HCT116 (cell line): Measurements from ENCODE around the gene ANKS1A. TPM values are rescaled to one million over a fixed set of nuclear protein-coding genes. Genes with fewer than 3 reads are reported as not detected.
A peak's percentile ranks its signal among the peaks of the same experiment; 100 is the strongest.

Experiments
- ATAC-seq: fragments of 200-7000 bp; cut with Tn5 transposase; 2 replicates; pipeline ENCODE4 v1.9.1; 2020; ENCODE audit warnings: mild to moderate bottlenecking, moderate library complexity
- BruUV-seq: library from RNA; stranded (reverse); fragments of 400-500 nt; replicated peaks from 2 replicates; lab custom pipeline; 2021; lab: Mats Ljungman, UMichigan
- CTCF ChIA-PET: fragments of 300-600 bp; sonication (Branson Sonifier 250); formaldehyde crosslinking; loops from one replicate; lab custom pipeline; 2021; ENCODE audit warnings: antibody characterized with exemption; lab: Charles Lee
- POLR2A ChIA-PET: fragments of 300-600, 350-600 bp; sonication (Branson Sonifier 250); formaldehyde crosslinking; loops from one replicate; lab custom pipeline; 2021; ENCODE audit warnings: antibody characterized with exemption; lab: Charles Lee
- RAD21 ChIA-PET, 2 experiments: fragments of 300-600 bp; sonication (Branson Sonifier 250); formaldehyde crosslinking; loops; one replicate each; lab custom pipeline; 2023; ENCODE audit warnings: low total read pairs in 2 of 2; ENCODE audit not compliant: uncharacterized antibody in 2 of 2, unreplicated experiment in 2 of 2, low non-redundant PET in 1 of 2; lab: Charles Lee
- DNase-seq: peaks from one replicate; pipeline ENCODE4 v3.0.0-alpha.2; 2010; ENCODE audit warnings: low read depth, low spot score
- H2AFZ ChIP-seq: fragments of 200-600 bp; shearing (Covaris generic), sonication (generic); 2 replicates; pipeline ENCODE4 v1.6.1; 2017; ENCODE audit warnings: low read depth, mixed run types, mixed read lengths, antibody characterized with exemption, low read length; ENCODE audit not compliant: poor library complexity, severe bottlenecking
- H3K27ac ChIP-seq: 2 replicates; pipeline ENCODE4 v1.5.1; 2012; ENCODE audit warnings: low read depth, low read length
- H3K27me3 ChIP-seq: fragments of 200-600 bp; sonication (generic); 2 replicates; pipeline ENCODE4 v1.6.1; 2016; ENCODE audit warnings: mixed run types, low read length, mixed read lengths; ENCODE audit not compliant: insufficient read depth
- H3K36me3 ChIP-seq, 2 experiments: fragments of 200-500 bp in 1 of 2; fragments of 200-600 bp in 1 of 2; sonication (Bioruptor generic) in 1 of 2; sonication (generic) in 1 of 2; 2 replicates each; pipeline versions ENCODE4 v1.5.1 to v1.6.1; 2014 to 2016; ENCODE audit warnings: low read length in 2 of 2, inconsistent platforms in 1 of 2, mixed read lengths in 1 of 2, mixed run types in 1 of 2; ENCODE audit not compliant: insufficient read depth in 2 of 2, control insufficient read depth in 1 of 2
- H3K4me1 ChIP-seq, 2 experiments: fragments of 200-600 bp in 1 of 2; sonication (generic) in 1 of 2; 2 replicates each; pipeline versions ENCODE4 v1.5.1 to v1.6.1; 2012 to 2017; ENCODE audit warnings: low read length in 2 of 2, inconsistent platforms in 1 of 2, mild to moderate bottlenecking in 1 of 2, mixed read lengths in 1 of 2, mixed run types in 1 of 2, moderate library complexity in 1 of 2; ENCODE audit not compliant: insufficient read depth in 2 of 2, control insufficient read depth in 1 of 2
- H3K4me2 ChIP-seq: fragments of 200-600 bp; sonication (generic); 2 replicates; pipeline ENCODE4 v1.6.1; 2017; ENCODE audit warnings: mixed run types, low read length, mixed read lengths
- H3K4me3 ChIP-seq, 2 experiments: fragments of 200-600 bp in 1 of 2; sonication (generic) in 1 of 2; replicated peaks in 1 of 2; 2 replicates each; pipeline ENCODE4 v1.5.1; 2011 to 2016; ENCODE audit warnings: low read length in 2 of 2, control low read depth in 1 of 2, low read depth in 1 of 2, mild to moderate bottlenecking in 1 of 2, mixed read lengths in 1 of 2, mixed run types in 1 of 2
- H3K79me2 ChIP-seq: fragments of 200-600 bp; sonication (generic); 2 replicates; pipeline ENCODE4 v1.6.1; 2017; ENCODE audit warnings: mild to moderate bottlenecking, mixed run types, low read length, moderate library complexity, mixed read lengths; ENCODE audit not compliant: insufficient read depth
- H3K9ac ChIP-seq: fragments of 200-600 bp; sonication (generic); 2 replicates; pipeline ENCODE4 v1.6.1; 2016; ENCODE audit warnings: low read length, mixed read lengths
- H3K9me2 ChIP-seq: fragments of 200-600 bp; sonication (generic), shearing (Covaris generic); 2 replicates; pipeline ENCODE4 v1.6.1; 2017; ENCODE audit warnings: mixed run types, mild to moderate bottlenecking, moderate library complexity; ENCODE audit not compliant: insufficient read depth
- H3K9me3 ChIP-seq, 2 experiments: fragments of 200-500 bp in 1 of 2; fragments of 200-600 bp in 1 of 2; sonication (Bioruptor generic) in 1 of 2; sonication (generic) in 1 of 2; 2 replicates each; pipeline ENCODE4 v1.6.1; 2014 to 2017; ENCODE audit warnings: low read length in 2 of 2, mixed read lengths in 2 of 2, inconsistent platforms in 1 of 2, low read depth in 1 of 2, mild to moderate bottlenecking in 1 of 2, mixed run types in 1 of 2, moderate library complexity in 1 of 2; ENCODE audit not compliant: control insufficient read depth in 1 of 2, insufficient read depth in 1 of 2
- H4K20me1 ChIP-seq: fragments of 200-600 bp; sonication (generic), shearing (Covaris generic); 2 replicates; pipeline ENCODE4 v1.6.1; 2017; ENCODE audit warnings: mixed run types, mild to moderate bottlenecking, moderate library complexity; ENCODE audit not compliant: insufficient read depth
- CBX3 ChIP-seq: IDR thresholded peaks from 2 replicates; pipeline ENCODE4 v1.6.1; 2012; ENCODE audit warnings: low read depth
- CTCF ChIP-seq, 3 experiments: fragments of 200-600 bp in 1 of 3; sonication (generic) in 1 of 3; IDR thresholded peaks in 2 of 3; conservative IDR thresholded peaks in 1 of 3; 2 replicates each; pipeline ENCODE4 v1.5.1; 2012 to 2017; ENCODE audit warnings: low read depth in 2 of 3, low read length in 2 of 3, antibody characterized with exemption in 1 of 3, borderline replicate concordance in 1 of 3, control low read depth in 1 of 3, mild to moderate bottlenecking in 1 of 3, mixed read lengths in 1 of 3, mixed run types in 1 of 3, moderate library complexity in 1 of 3; ENCODE audit not compliant: insufficient read depth in 1 of 3
- ELF1 ChIP-seq: IDR thresholded peaks from 2 replicates; pipeline ENCODE4 v1.6.1; 2012; ENCODE audit warnings: low read depth, borderline replicate concordance
- EZH2 ChIP-seq: fragments of 200-600 bp; sonication (generic); IDR thresholded peaks from 2 replicates; pipeline ENCODE4 v1.6.1; 2017; ENCODE audit warnings: antibody characterized with exemption, mixed run types
- POLR2A ChIP-seq: IDR thresholded peaks from 2 replicates; pipeline ENCODE4 v1.7.0; 2011; ENCODE audit warnings: borderline replicate concordance; ENCODE audit not compliant: insufficient read depth, insufficient read length; ENCODE audit errors: extremely low read depth
- RAD21 ChIP-seq: IDR thresholded peaks from 2 replicates; pipeline ENCODE4 v1.6.1; 2012; ENCODE audit warnings: low read depth, mild to moderate bottlenecking
- REST ChIP-seq: IDR thresholded peaks from 2 replicates; pipeline ENCODE4 v1.6.1; 2012; ENCODE audit warnings: low read depth
- YY1 ChIP-seq: IDR thresholded peaks from 2 replicates; pipeline ENCODE4 v1.6.1; 2011; ENCODE audit warnings: low read length, low read depth, moderate library complexity, mild to moderate bottlenecking; ENCODE audit not compliant: insufficient replicate concordance; ENCODE audit errors: extremely low read depth
- intact Hi-C: fragments of 100-400 bp; cut with micrococcal nuclease; formaldehyde crosslinking; loops from 2 replicates; pipeline ENCODE4 v1.10.0; 2022
- total RNA-seq: library from RNA; stranded (reverse); gene quantifications from one replicate; pipeline ENCODE4 v1.2.1, GENCODE V29; 2021; ENCODE audit not compliant: unreplicated experiment
- TF ChIP-seq, protein P1 (sequence below): IDR thresholded peaks from 2 replicates; pipeline ENCODE4 v1.6.1; 2012

ANKS1A gene
- total RNA-seq, 1 experiment from 2014 or later = 20.6 TPM

DNA sequence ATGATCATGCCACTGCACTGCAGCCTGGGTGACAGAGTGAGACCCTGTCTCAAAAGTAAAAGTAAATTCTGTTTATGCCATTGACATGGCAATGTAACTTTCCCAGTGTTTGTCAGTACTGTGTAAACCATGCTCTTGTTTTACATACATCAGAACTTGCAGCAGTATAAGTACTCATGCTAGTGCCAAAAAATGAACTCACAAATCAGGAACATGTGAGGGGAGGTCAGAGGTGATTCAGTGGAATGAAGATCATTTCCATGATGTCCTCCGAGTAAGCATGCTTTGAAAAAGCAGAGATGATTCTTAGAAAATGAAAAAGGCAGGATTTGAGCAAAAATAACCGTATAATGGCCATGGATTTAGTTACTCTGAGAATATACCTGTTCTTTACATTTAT lies 81.9 kb downstream of the ANKS1A start (continued):
- TF ChIP-seq REST (no peak), POLR2A (no peak), CBX3 (no peak)

- TF ChIP-seq ELF1 (no peak), EZH2 (no peak), POLR2A (no peak), CTCF (IDR thresholded peaks at IDR 0.05 in 2 of 3, conservative IDR thresholded peaks at IDR 0.05 in 1 of 3; ENCODE audit: borderline replicate concordance in 1 of 3, insufficient read depth in 1 of 3, low read depth in 2 of 3, low read length in 2 of 3) (peak in 2 of 3 experiments; percentile 14 to 20; a peak in 1 of 6 replicates), RAD21 (peak; percentile 25; the same call in 1 of the 2 replicates), YY1 (no peak)
- TF ChIP-seq, protein P1, sequence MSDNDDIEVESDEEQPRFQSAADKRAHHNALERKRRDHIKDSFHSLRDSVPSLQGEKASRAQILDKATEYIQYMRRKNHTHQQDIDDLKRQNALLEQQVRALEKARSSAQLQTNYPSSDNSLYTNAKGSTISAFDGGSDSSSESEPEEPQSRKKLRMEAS = no peak
- TF ChIP-seq, all 23 proteins: peak for 2
- BruUV-seq = no TSS peak
- no peaks in the 10 kb centered on the region for H4K20me1 ChIP-seq
- no peak overlapping the region for H3K4me3 ChIP-seq
- intact Hi-C loops = no loop called here
- H3K9ac ChIP-seq = no peak overlapping the region
- RAD21 ChIA-PET = no interaction called here
- ATAC-seq = no peak
- no peaks in the 10 kb centered on the region for H3K9me2 ChIP-seq
- H3K4me1 ChIP-seq = no peaks in the 10 kb centered on the region
- CTCF ChIA-PET = interaction anchor here (0.9 kb wide), 1 partner anchor 514 kb away, joined by 4 read pairs; no protein-coding TSS in a partner anchor
- no peak overlapping the region for H3K27ac ChIP-seq
- H2AFZ ChIP-seq = no peak overlapping the region
- H3K4me2 ChIP-seq = no peak overlapping the region
- POLR2A ChIA-PET = no interaction called here
- DNase-seq = no peak
- no peaks in the 10 kb centered on the region for H3K27me3 ChIP-seq
- no peaks in the 10 kb centered on the region for H3K79me2 ChIP-seq
- H3K9me3 ChIP-seq = no peaks in the 10 kb centered on the region
- peaks cover 5 to 6% of the 10 kb centered on the region in 2 experiments; a peak in 2 of 4 replicates for H3K36me3 ChIP-seq
Measured at GRCh38 chr6:34973547-34974248, 84.6 kb downstream of the ANKS1A start.
